Omental fat pad (tissue), 4 donors: ENCODE results near the gene ENOPH1. TPM values are rescaled to one million over a fixed set of nuclear protein-coding genes. Genes with fewer than 3 reads are reported as not detected.
"Not testable (repeated sequence)": the region's sequence is repeated elsewhere in the genome, so short reads cannot be mapped to it uniquely, and the experiment has no call there.

Source experiments
- ATAC-seq: fragments of 150-250 bp; one replicate; pipeline ENCODE4 v1.9.1; 2016; ENCODE audit warnings: mild to moderate bottlenecking, moderate library complexity; ENCODE audit not compliant: low FRiP score
- DNase-seq: peaks from one replicate; pipeline ENCODE4 v3.0.0-alpha.2; 2019; ENCODE audit warnings: low spot score
- CTCF ChIP-seq, 3 donors: fragments of 450-650 bp; IDR thresholded peaks; one replicate each; pipeline ENCODE4 v1.5.1; 2016 to 2017; ENCODE audit warnings: antibody characterized with exemption in 3 of 3, mild to moderate bottlenecking in 3 of 3, moderate library complexity in 2 of 3
- total RNA-seq, 4 donors: library from RNA; depleted of rRNA; stranded (reverse); fragments of >200 nt; gene quantifications; one replicate each; pipeline ENCODE4 v1.1.0, GENCODE V29; 2016

ENOPH1 gene
- total RNA-seq, 4 donors from 2014 or later, result 16.9 to 24.0 (median 20.4) TPM

GRCh38 chr4:82394896-82395295 lies 35.5 kb upstream of the ENOPH1 start:
- no peak for TF ChIP-seq CTCF (IDR thresholded peaks at IDR 0.05)
- ATAC-seq, result no peak

GRCh38 chr4:82397527-82397926 lies 32.9 kb upstream of the ENOPH1 start:
- ATAC-seq (no peak), DNase-seq (no peak)
- no peak for TF ChIP-seq CTCF (IDR thresholded peaks at IDR 0.05)

More at GRCh38 chr4:82394896-82395295, 35.5 kb upstream of the ENOPH1 start:
- no peak for DNase-seq

GRCh38 chr4:82398263-82398662 lies 32.1 kb upstream of the ENOPH1 start:
- ATAC-seq (no peak), DNase-seq (no peak)
- no peak for TF ChIP-seq CTCF (IDR thresholded peaks at IDR 0.05)

GRCh38 chr4:82401600-82401999 lies 28.8 kb upstream of the ENOPH1 start:
- ATAC-seq, result no peak
- no peak for TF ChIP-seq CTCF (IDR thresholded peaks at IDR 0.05)
- no peak for DNase-seq

- no peak for TF ChIP-seq CTCF (IDR thresholded peaks at IDR 0.05)
- DNase-seq (no peak), ATAC-seq (no peak)
These were observed 28.1 kb upstream of the ENOPH1 start for GRCh38 chr4:82402196-82402775.

GRCh38 chr4:82403725-82404124 lies 26.7 kb upstream of the ENOPH1 start:
- ATAC-seq, result no peak
- TF ChIP-seq CTCF (IDR thresholded peaks at IDR 0.05), result no peak

GRCh38 chr4:82415061-82415460 lies 15.3 kb upstream of the ENOPH1 start:
- ATAC-seq, DNase-seq: not testable (repeated sequence)

More at GRCh38 chr4:82403725-82404124, 26.7 kb upstream of the ENOPH1 start:
- DNase-seq, result no peak
